Uterus (tissue), 4 donors: ENCODE results near the gene XRCC6. TPM values are rescaled to one million over a fixed set of nuclear protein-coding genes. Genes with fewer than 3 reads are reported as not detected.

Source experiments
- DNase-seq, 2 donors: peaks; one replicate each; pipeline ENCODE4 v3.0.0-alpha.2; 2019 to 2020
- H3K27ac ChIP-seq, 2 donors: fragments of 200-600 bp; sonication (generic); 1 replicate in 1 of 2; 2 replicates in 1 of 2; pipeline ENCODE4 v1.5.1; 2016 to 2018
- H3K27me3 ChIP-seq, 2 donors: fragments of 200-600 bp; sonication (generic); one replicate each; pipeline ENCODE4 v1.5.1; 2018 to 2019; ENCODE audit warnings: control low read depth in 1 of 2
- H3K36me3 ChIP-seq, 2 donors: fragments of 200-600 bp; sonication (generic); one replicate each; pipeline ENCODE4 v1.5.1; 2019; ENCODE audit warnings: control low read depth in 1 of 2
- H3K4me1 ChIP-seq, 2 donors: fragments of 200-600 bp; sonication (generic); one replicate each; pipeline ENCODE4 v1.5.1; 2018 to 2019; ENCODE audit warnings: control low read depth in 1 of 2
- H3K4me3 ChIP-seq, 2 donors: fragments of 200-600 bp; sonication (generic); 1 replicate in 1 of 2; 2 replicates in 1 of 2; pipeline ENCODE4 v1.5.1; 2018 to 2019; ENCODE audit warnings: mild to moderate bottlenecking in 1 of 2
- H3K9me3 ChIP-seq, 2 donors: fragments of 200-600 bp; sonication (generic); one replicate each; pipeline ENCODE4 v1.5.1; 2019; ENCODE audit warnings: control low read depth in 1 of 2
- CTCF ChIP-seq, 4 experiments: fragments of 200-600 bp in 2 of 4; fragments of 450-650 bp in 2 of 4; sonication (generic) in 2 of 4; IDR thresholded peaks; one replicate each; pipeline ENCODE4 v1.5.1; 2016 to 2019; ENCODE audit warnings: antibody characterized with exemption in 4 of 4, mild to moderate bottlenecking in 2 of 4, moderate library complexity in 1 of 4
- POLR2A ChIP-seq, 2 donors: fragments of 450-650 bp; IDR thresholded peaks; one replicate each; pipeline ENCODE4 v1.6.1; 2016; ENCODE audit warnings: antibody characterized with exemption in 2 of 2, mild to moderate bottlenecking in 1 of 2, moderate library complexity in 1 of 2
- intact Hi-C: fragments of 100-400 bp; cut with DNase I; formaldehyde crosslinking; loops from one replicate; pipeline ENCODE4 v1.15.1; 2023; ENCODE audit warnings: low total_unique reads
- total RNA-seq, 4 donors: library from RNA; depleted of rRNA in 3 of 4; stranded (reverse); fragments of >200 nt in 3 of 4; gene quantifications; one replicate each; pipeline versions ENCODE4 v1.1.0 to v1.2.4, GENCODE V29; 2014 to 2023
- donor health status: DM: yes; HTN: yes; CAD: no.

The XRCC6 gene
- total RNA-seq, 4 donors from 2014 or later: 89.1 to 303 (median 157) TPM

GRCh38 chr22:41600976-41601375 lies 20.1 kb upstream of the XRCC6 start:
- Histone ChIP-seq H3K27ac (no peak overlapping the region), H3K4me1 (no peaks in the 10 kb centered on the region), H3K4me3 (no peak overlapping the region), H3K9me3 (no peaks in the 10 kb centered on the region), H3K27me3 (no peaks in the 10 kb centered on the region), H3K36me3 (no peaks in the 10 kb centered on the region)
- no peak for DNase-seq
- TF ChIP-seq POLR2A (IDR thresholded peaks at IDR 0.05): no peak
- TF ChIP-seq CTCF (IDR thresholded peaks at IDR 0.05): no peak
- intact Hi-C loops: no loop called here

GRCh38 chr22:41603873-41604332 lies 17.2 kb upstream of the XRCC6 start:
- TF ChIP-seq CTCF (IDR thresholded peaks at IDR 0.05) (no peak), POLR2A (IDR thresholded peaks at IDR 0.05) (no peak)
- no peaks in the 10 kb centered on the region for H3K27me3 ChIP-seq
- intact Hi-C loops: no loop called here
- no peak overlapping the region for H3K4me3 ChIP-seq
- H3K36me3 ChIP-seq: no peaks in the 10 kb centered on the region
- H3K4me1 ChIP-seq: no peaks in the 10 kb centered on the region
- H3K9me3 ChIP-seq: no peaks in the 10 kb centered on the region
- DNase-seq: no peak
- no peak overlapping the region for H3K27ac ChIP-seq

GRCh38 chr22:41608386-41608785 lies 12.7 kb upstream of the XRCC6 start:
- intact Hi-C loops: no loop called here
- no peaks in the 10 kb centered on the region for H3K36me3 ChIP-seq
- no peaks in the 10 kb centered on the region for H3K9me3 ChIP-seq
- no peak overlapping the region for H3K4me3 ChIP-seq
- H3K27ac ChIP-seq: no peak overlapping the region
- TF ChIP-seq CTCF (IDR thresholded peaks at IDR 0.05) (no peak), POLR2A (IDR thresholded peaks at IDR 0.05) (no peak)
- no peak for DNase-seq
- no peaks in the 10 kb centered on the region for H3K4me1 ChIP-seq
- H3K27me3 ChIP-seq: no peaks in the 10 kb centered on the region

- Histone ChIP-seq H3K27me3 (no peaks in the 10 kb centered on the region), H3K27ac (no peak overlapping the region), H3K9me3 (no peaks in the 10 kb centered on the region), H3K4me3 (no peak overlapping the region), H3K36me3 (no peaks in the 10 kb centered on the region), H3K4me1 (no peaks in the 10 kb centered on the region)
- intact Hi-C loops: no loop called here
- no peak for DNase-seq
- TF ChIP-seq CTCF (IDR thresholded peaks at IDR 0.05): no peak
- TF ChIP-seq POLR2A (IDR thresholded peaks at IDR 0.05): no peak
Measured at GRCh38 chr22:41612603-41613306, 8.3 kb upstream of the XRCC6 start.

GRCh38 chr22:41613456-41613855 lies 7.6 kb upstream of the XRCC6 start:
- no peaks in the 10 kb centered on the region for H3K36me3 ChIP-seq
- TF ChIP-seq POLR2A (IDR thresholded peaks at IDR 0.05) (no peak), CTCF (IDR thresholded peaks at IDR 0.05) (no peak)
- no peak for DNase-seq
- H3K27ac ChIP-seq: no peak overlapping the region
- intact Hi-C loops: no loop called here
- H3K4me3 ChIP-seq: no peak overlapping the region
- no peaks in the 10 kb centered on the region for H3K9me3 ChIP-seq
- no peaks in the 10 kb centered on the region for H3K4me1 ChIP-seq
- H3K27me3 ChIP-seq: no peaks in the 10 kb centered on the region
